ENCODE measurements around the gene FSTL5. TPM values are rescaled to one million over a fixed set of nuclear protein-coding genes. Genes with fewer than 3 reads are reported as not detected.

The FSTL5 gene
- total RNA-seq, 2 experiments from 2014 or later = not detected

GRCh38 chr4:161538941-161539340 is 624.9 kb downstream of the FSTL5 start:
- no TSS peak for BruUV-seq (replicated peaks)
- Histone ChIP-seq H3K9me2 (ENCODE audit: insufficient read depth, low read length) (no peaks in the 10 kb centered on the region), H3K4me1 (ENCODE audit: insufficient read depth, low read length, poor library complexity, severe bottlenecking) (no peaks in the 10 kb centered on the region), H3K4me2 (ENCODE audit: low read length) (no peak overlapping the region), H4K20me1 (ENCODE audit: insufficient read depth, low read length) (no peaks in the 10 kb centered on the region), H3K9me3 (ENCODE audit: low read length) (no peaks in the 10 kb centered on the region), H3K27ac (ENCODE audit: low read depth, low read length, poor library complexity, severe bottlenecking) (no peak overlapping the region), H3K4me3 (ENCODE audit: low read depth, low read length, poor library complexity, severe bottlenecking) (no peak overlapping the region), H2AFZ (ENCODE audit: low read length) (no peak overlapping the region), H3K36me3 (ENCODE audit: insufficient read depth, low read length) (no peaks in the 10 kb centered on the region), H3K79me2 (ENCODE audit: insufficient read depth, low read depth, low read length) (no peaks in the 10 kb centered on the region)
- TF ChIP-seq CTCF (conservative IDR thresholded peaks at IDR 0.05; ENCODE audit: low read length) (no peak), EZH2phosphoT487 (IDR thresholded peaks at IDR 0.05; ENCODE audit: borderline replicate concordance, low read depth, low read length) (no peak)
- no peak for DNase-seq (ENCODE audit: low spot score)
- ChIA-PET POLR2A (interaction anchor here (0.7 kb wide), 1 partner anchor 1188 kb away, joined by 4 read pairs; no protein-coding TSS in a partner anchor), CTCF (ENCODE audit: unreplicated experiment) (no interaction called here)
- intact Hi-C loops (cut with micrococcal nuclease; ENCODE audit: unreplicated experiment) = no loop called here

- Histone ChIP-seq H3K36me3 (ENCODE audit: insufficient read depth, low read length) (no peaks in the 10 kb centered on the region), H2AFZ (ENCODE audit: low read length) (no peak overlapping the region), H3K4me1 (ENCODE audit: insufficient read depth, low read length, poor library complexity, severe bottlenecking) (no peaks in the 10 kb centered on the region), H3K4me2 (ENCODE audit: low read length) (no peak overlapping the region), H3K4me3 (ENCODE audit: low read depth, low read length, poor library complexity, severe bottlenecking) (no peak overlapping the region), H3K79me2 (ENCODE audit: insufficient read depth, low read depth, low read length) (no peaks in the 10 kb centered on the region), H3K27ac (ENCODE audit: low read depth, low read length, poor library complexity, severe bottlenecking) (no peak overlapping the region), H3K9me3 (ENCODE audit: low read length) (no peaks in the 10 kb centered on the region), H3K9me2 (ENCODE audit: insufficient read depth, low read length) (no peaks in the 10 kb centered on the region), H4K20me1 (ENCODE audit: insufficient read depth, low read length) (no peaks in the 10 kb centered on the region)
- no peak for DNase-seq (ENCODE audit: low spot score)
- intact Hi-C loops (cut with micrococcal nuclease; ENCODE audit: unreplicated experiment) = no loop called here
- BruUV-seq (replicated peaks) = no TSS peak
- ChIA-PET CTCF (ENCODE audit: unreplicated experiment) (no interaction called here), POLR2A (no interaction called here)
- TF ChIP-seq EZH2phosphoT487 (IDR thresholded peaks at IDR 0.05; ENCODE audit: borderline replicate concordance, low read depth, low read length) (no peak), CTCF (conservative IDR thresholded peaks at IDR 0.05; ENCODE audit: low read length) (no peak)
Measured at GRCh38 chr4:161530710-161531109, 633.1 kb downstream of the FSTL5 start.

GRCh38 chr4:161525121-161525520 is 638.7 kb downstream of the FSTL5 start:
- Histone ChIP-seq H3K4me1 (ENCODE audit: insufficient read depth, low read length, poor library complexity, severe bottlenecking) (no peaks in the 10 kb centered on the region), H3K9me3 (ENCODE audit: low read length) (no peaks in the 10 kb centered on the region), H2AFZ (ENCODE audit: low read length) (no peak overlapping the region), H3K4me2 (ENCODE audit: low read length) (no peak overlapping the region), H3K79me2 (ENCODE audit: insufficient read depth, low read depth, low read length) (no peaks in the 10 kb centered on the region), H4K20me1 (ENCODE audit: insufficient read depth, low read length) (no peaks in the 10 kb centered on the region), H3K36me3 (ENCODE audit: insufficient read depth, low read length) (no peaks in the 10 kb centered on the region), H3K9me2 (ENCODE audit: insufficient read depth, low read length) (no peaks in the 10 kb centered on the region), H3K27ac (ENCODE audit: low read depth, low read length, poor library complexity, severe bottlenecking) (no peak overlapping the region), H3K4me3 (ENCODE audit: low read depth, low read length, poor library complexity, severe bottlenecking) (no peak overlapping the region)
- TF ChIP-seq EZH2phosphoT487 (IDR thresholded peaks at IDR 0.05; ENCODE audit: borderline replicate concordance, low read depth, low read length) (no peak), CTCF (conservative IDR thresholded peaks at IDR 0.05; ENCODE audit: low read length) (no peak)
- ChIA-PET POLR2A (no interaction called here), CTCF (ENCODE audit: unreplicated experiment) (no interaction called here)
- intact Hi-C loops (cut with micrococcal nuclease; ENCODE audit: unreplicated experiment) = no loop called here
- no TSS peak for BruUV-seq (replicated peaks)
- no peak for DNase-seq (ENCODE audit: low spot score)

Measured in OCI-LY7 (cell line).